Muscle layer of duodenum (tissue), 2 donors: Measurements from ENCODE around the gene RIPK4.

ENCODE experiments used
- H3K27ac ChIP-seq: one replicate; pipeline ENCODE4 v1.7.0; 2013; ENCODE audit warnings: mild to moderate bottlenecking, low read length
- H3K27me3 ChIP-seq: one replicate; pipeline ENCODE4 v1.7.0; 2013; ENCODE audit warnings: low read depth, mild to moderate bottlenecking, control low read depth, low read length
- H3K36me3 ChIP-seq, 2 donors: one replicate each; pipeline ENCODE4 v1.7.0; 2013; ENCODE audit warnings: low read length in 2 of 2, control low read depth in 1 of 2, mild to moderate bottlenecking in 1 of 2; ENCODE audit not compliant: insufficient read depth in 2 of 2, control insufficient read depth in 1 of 2
- H3K4me1 ChIP-seq, 2 donors: one replicate each; pipeline ENCODE4 v1.7.0; 2013; ENCODE audit warnings: low read length in 2 of 2, mild to moderate bottlenecking in 2 of 2, control low read depth in 1 of 2, moderate library complexity in 1 of 2; ENCODE audit not compliant: insufficient read depth in 2 of 2, control insufficient read depth in 1 of 2
- H3K4me3 ChIP-seq, 2 donors: one replicate each; pipeline ENCODE4 v1.7.0; 2013; ENCODE audit warnings: low read length in 2 of 2, low read depth in 1 of 2, mild to moderate bottlenecking in 1 of 2
- H3K9me3 ChIP-seq, 2 donors: one replicate each; pipeline ENCODE4 v1.7.0; 2013; ENCODE audit warnings: low read length in 2 of 2, control low read depth in 1 of 2, mild to moderate bottlenecking in 1 of 2; ENCODE audit not compliant: control insufficient read depth in 1 of 2
- donor health status: healthy.

Gene RIPK4

GRCh38 chr21:41691205-41692184 lies 75.4 kb downstream of the RIPK4 start:
- Histone ChIP-seq H3K27ac (no peak overlapping the region), H3K4me1 (no peaks in the 10 kb centered on the region), H3K36me3 (no peaks in the 10 kb centered on the region), H3K27me3 (no peaks in the 10 kb centered on the region), H3K4me3 (no peak overlapping the region), H3K9me3 (no peaks in the 10 kb centered on the region)
